Measurements from ENCODE around the gene ABCC10. TPM values are rescaled to one million over a fixed set of nuclear protein-coding genes. Genes with fewer than 3 reads are reported as not detected.
A peak's percentile ranks its signal among the peaks of the same experiment; 100 is the strongest.
"Not testable (repeated sequence)": the region's sequence is repeated elsewhere in the genome, so short reads cannot be mapped to it uniquely, and the experiment has no call there.

Gene ABCC10
- total RNA-seq, 2 donors from 2014 or later, result 18.0 to 38.1 TPM

DNA sequence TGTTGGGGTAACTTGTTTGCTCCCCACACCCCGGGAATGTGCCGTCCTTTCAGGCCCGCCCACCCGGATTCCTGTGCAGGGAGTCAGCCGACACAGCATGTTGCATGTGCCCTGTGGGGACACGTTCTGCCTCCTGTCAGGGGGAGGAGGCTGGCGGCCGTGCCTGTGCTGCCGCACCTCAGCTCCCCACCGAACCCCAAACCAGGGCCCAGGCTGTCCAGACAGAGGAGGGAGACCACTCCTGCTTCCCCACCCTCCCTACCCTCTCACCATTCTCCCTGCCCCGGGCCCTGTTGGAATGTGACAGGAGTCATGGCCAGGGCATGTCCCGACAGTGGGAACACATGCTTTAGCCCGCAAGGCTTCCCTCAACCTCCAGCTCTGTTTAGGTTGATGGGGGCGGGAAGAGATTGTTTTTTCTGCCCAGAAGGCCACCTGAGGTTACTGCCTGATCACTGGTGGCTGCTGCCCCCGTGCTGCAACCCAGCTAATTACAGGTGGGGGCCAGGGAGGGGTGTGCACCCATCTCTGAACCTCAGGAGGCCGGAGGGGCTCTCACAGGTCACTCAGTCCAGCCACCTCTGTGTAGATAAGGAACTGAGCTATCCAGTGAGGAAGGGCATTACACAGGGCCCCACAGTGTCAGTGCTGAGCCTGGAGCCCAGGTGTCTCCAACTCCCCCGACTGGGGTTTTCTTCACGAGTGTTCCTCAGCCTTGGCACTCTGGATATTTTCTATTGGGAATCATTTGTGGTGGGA is 69.2 kb downstream of the ABCC10 start:
- no peak for TF ChIP-seq POLR2A (IDR thresholded peaks at IDR 0.05)
- TF ChIP-seq, protein P1, sequence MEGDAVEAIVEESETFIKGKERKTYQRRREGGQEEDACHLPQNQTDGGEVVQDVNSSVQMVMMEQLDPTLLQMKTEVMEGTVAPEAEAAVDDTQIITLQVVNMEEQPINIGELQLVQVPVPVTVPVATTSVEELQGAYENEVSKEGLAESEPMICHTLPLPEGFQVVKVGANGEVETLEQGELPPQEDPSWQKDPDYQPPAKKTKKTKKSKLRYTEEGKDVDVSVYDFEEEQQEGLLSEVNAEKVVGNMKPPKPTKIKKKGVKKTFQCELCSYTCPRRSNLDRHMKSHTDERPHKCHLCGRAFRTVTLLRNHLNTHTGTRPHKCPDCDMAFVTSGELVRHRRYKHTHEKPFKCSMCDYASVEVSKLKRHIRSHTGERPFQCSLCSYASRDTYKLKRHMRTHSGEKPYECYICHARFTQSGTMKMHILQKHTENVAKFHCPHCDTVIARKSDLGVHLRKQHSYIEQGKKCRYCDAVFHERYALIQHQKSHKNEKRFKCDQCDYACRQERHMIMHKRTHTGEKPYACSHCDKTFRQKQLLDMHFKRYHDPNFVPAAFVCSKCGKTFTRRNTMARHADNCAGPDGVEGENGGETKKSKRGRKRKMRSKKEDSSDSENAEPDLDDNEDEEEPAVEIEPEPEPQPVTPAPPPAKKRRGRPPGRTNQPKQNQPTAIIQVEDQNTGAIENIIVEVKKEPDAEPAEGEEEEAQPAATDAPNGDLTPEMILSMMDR (IDR thresholded peaks at IDR 0.05), result peak; percentile 22 to 91 (median 66)
- TF ChIP-seq POLR2AphosphoS5 (IDR thresholded peaks at IDR 0.05), result peak; percentile 72
- peak; percentile 82 for DNase-seq (ENCODE audit: low spot score)

DNA sequence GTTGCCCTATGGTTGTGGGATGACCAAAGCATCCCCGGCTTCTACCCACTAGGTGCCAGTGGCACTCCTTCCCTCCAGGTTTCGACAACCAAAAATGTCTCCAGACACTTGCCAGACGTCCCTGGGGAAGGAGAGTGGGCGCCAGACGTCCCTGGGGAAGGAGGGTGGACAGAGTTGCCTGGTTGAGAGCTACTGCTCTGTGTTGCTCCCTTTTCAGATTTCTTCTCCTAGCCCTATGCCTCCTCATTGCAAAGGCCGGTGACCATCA is 69.7 kb downstream of the ABCC10 start:
- no peaks in the 10 kb centered on the region for H3K9me3 ChIP-seq
- intact Hi-C loops (cut with DNase I), result loop anchor here (10.0 kb wide), 1 partner anchor 232 kb away; no protein-coding TSS in a partner anchor
- no peaks in the 10 kb centered on the region for H3K27me3 ChIP-seq (replicated peaks; ENCODE audit: insufficient read depth)
- H3K4me1 ChIP-seq (replicated peaks), result peaks cover 30% of the 10 kb centered on the region
- H3K36me3 ChIP-seq, result peaks cover 0 to under 1% of the 10 kb centered on the region in 2 donors
- peak overlapping the region; percentile 58 to 72 for H3K27ac ChIP-seq
- TF ChIP-seq, protein P1 (IDR thresholded peaks at IDR 0.05), result no peak
- TF ChIP-seq POLR2AphosphoS5 (IDR thresholded peaks at IDR 0.05) (no peak), POLR2A (IDR thresholded peaks at IDR 0.05) (no peak)
- no peak overlapping the region for H3K4me3 ChIP-seq
- 64% methylated on average over 6 of the region's 6 CpGs for whole genome bisulfite sequencing
- no peak for DNase-seq (ENCODE audit: low spot score)

More for the DNA sequence above, 69.2 kb downstream of the ABCC10 start:
- Histone ChIP-seq H3K9me3 (no peaks in the 10 kb centered on the region), H3K36me3 (no peaks in the 10 kb centered on the region), H3K27ac (peak overlapping the region; percentile 58 to 72), H3K4me3 (no peak overlapping the region), H3K27me3 (replicated peaks; ENCODE audit: insufficient read depth) (no peaks in the 10 kb centered on the region), H3K4me1 (replicated peaks) (peaks cover 34% of the 10 kb centered on the region)
- intact Hi-C loops (cut with DNase I), result loop anchor here (10.0 kb wide), 1 partner anchor 232 kb away; no protein-coding TSS in a partner anchor
- WGBS, result 21% methylated on average over 18 of the region's 18 CpGs

DNA sequence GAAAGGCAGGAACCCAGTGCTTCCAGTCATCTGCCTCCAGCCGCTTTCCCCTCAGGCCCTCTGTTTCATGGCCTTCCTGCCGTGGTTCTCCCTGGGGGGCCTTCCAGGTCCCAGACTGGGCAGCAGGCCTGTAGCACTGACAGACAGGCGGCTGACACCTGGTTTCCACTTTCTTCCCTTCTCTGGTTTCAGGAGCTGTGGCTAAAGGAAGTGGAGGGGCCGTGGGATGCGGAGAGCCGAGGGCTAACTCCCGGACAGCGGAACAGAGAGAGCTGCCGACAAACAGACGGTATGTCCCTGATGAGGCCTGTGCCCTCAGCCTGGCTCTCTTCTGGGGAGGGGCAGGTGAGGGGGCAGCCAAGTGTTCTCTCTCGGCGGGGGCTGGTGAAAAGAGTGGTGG is 70.3 kb downstream of the ABCC10 start:
- no peak overlapping the region for H3K4me3 ChIP-seq
- no peaks in the 10 kb centered on the region for H3K27me3 ChIP-seq (replicated peaks; ENCODE audit: insufficient read depth)
- intact Hi-C loops (cut with DNase I), result loop anchor here (10.0 kb wide), 1 partner anchor 233 kb away; no protein-coding TSS in a partner anchor
- TF ChIP-seq POLR2AphosphoS5 (IDR thresholded peaks at IDR 0.05) (no peak), POLR2A (IDR thresholded peaks at IDR 0.05) (no peak)
- TF ChIP-seq, protein P1 (IDR thresholded peaks at IDR 0.05), result no peak
- WGBS, result 89% methylated on average over 12 of the region's 12 CpGs
- H3K9me3 ChIP-seq, result no peaks in the 10 kb centered on the region
- H3K27ac ChIP-seq, result peak overlapping the region; percentile 58 to 72
- peaks cover 0 to 7% of the 10 kb centered on the region in 2 donors for H3K36me3 ChIP-seq
- H3K4me1 ChIP-seq (replicated peaks), result peaks cover 25% of the 10 kb centered on the region
- DNase-seq (ENCODE audit: low spot score), result no peak

DNA sequence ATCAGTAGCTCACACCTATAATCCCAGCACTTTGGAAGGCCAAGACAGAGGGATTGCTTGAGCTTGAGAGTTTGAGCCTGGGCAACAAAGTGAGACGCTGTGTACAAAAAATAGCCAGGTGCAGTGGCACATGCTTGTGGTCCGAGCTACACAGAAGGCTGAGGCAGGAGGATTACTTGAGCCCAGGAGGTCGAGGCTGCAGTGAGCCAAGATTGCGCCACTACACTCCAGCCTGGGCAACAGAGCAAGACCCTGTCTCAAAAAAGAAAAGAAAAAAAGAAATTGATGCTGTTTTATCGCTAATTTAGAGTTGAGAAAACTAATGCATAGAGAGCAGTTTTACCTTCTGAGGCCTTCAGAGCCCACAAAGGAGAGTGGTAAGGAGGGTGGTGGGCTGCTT is 71.0 kb downstream of the ABCC10 start:
- not testable (repeated sequence) for DNase-seq (ENCODE audit: low spot score); H3K4me3 ChIP-seq; H3K27me3 ChIP-seq (replicated peaks; ENCODE audit: insufficient read depth); H3K36me3 ChIP-seq; H3K9me3 ChIP-seq
- intact Hi-C loops (cut with DNase I), result loop anchor here (10.0 kb wide), 1 partner anchor 233 kb away; no protein-coding TSS in a partner anchor
- WGBS, result 83% methylated on average over 5 of the region's 5 CpGs
- Histone ChIP-seq H3K4me1 (replicated peaks) (peaks cover 25% of the 10 kb centered on the region), H3K27ac (peak overlapping the region in 1 of 2 donors; percentile 56)

DNA sequence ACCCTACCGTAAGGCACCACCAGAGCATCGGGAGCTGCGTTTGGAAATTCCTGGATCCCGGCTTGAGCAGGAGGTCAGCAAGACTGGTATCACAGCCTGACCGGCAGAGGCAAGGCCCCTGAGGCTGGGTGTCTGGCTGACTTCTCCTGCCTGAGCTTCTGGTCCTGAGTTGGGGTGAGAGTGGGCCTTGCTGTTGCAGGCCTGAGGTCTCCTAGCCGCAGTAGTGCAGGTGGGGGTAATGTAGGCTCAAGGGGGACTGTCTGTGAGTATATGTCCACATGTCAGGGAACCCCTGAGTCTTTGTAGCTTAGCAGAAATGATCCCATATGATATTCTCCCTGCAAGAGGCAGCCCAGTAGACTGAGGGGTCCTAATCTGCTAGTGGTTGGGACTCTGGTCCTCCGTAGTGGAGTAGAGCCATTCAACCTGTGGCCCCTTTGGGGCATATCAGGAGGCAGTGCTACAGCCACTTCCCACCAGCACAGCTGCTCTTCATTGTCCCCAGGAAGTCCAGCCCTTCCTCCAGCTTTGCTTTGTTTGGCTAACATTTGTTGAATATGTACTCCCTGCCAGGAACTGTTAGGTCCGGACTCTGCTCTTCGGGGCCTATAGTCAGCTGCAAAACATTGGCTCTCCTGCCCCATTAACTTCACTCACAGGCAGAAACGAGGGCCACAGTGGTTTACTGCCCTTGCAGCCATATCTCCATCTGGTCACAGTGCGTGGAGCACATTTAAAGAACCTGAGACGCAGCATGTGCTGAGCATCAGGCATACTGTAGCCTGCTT is 71.9 kb downstream of the ABCC10 start:
- no peak overlapping the region for H3K4me3 ChIP-seq
- H3K4me1 ChIP-seq (replicated peaks), result peaks cover 25% of the 10 kb centered on the region
- peaks cover 0 to 8% of the 10 kb centered on the region in 2 donors for H3K36me3 ChIP-seq
- no peaks in the 10 kb centered on the region for H3K27me3 ChIP-seq (replicated peaks; ENCODE audit: insufficient read depth)
- no peaks in the 10 kb centered on the region for H3K9me3 ChIP-seq
- TF ChIP-seq POLR2AphosphoS5 (IDR thresholded peaks at IDR 0.05) (peak; percentile 77), POLR2A (IDR thresholded peaks at IDR 0.05) (no peak)
- TF ChIP-seq, protein P1 (IDR thresholded peaks at IDR 0.05), result no peak
- no peak for DNase-seq (ENCODE audit: low spot score)
- WGBS, result 75% methylated on average over 12 of the region's 12 CpGs
- intact Hi-C loops (cut with DNase I), result loop anchor here (10.0 kb wide), 1 partner anchor 234 kb away; no protein-coding TSS in a partner anchor
- peak overlapping the region; percentile 47 to 56 for H3K27ac ChIP-seq
